GM10266 (cell line): ENCODE measurements around the gene UTP11.

ENCODE experiments used
- DNase-seq: peaks from one replicate; pipeline ENCODE4 v3.0.0; 2012; ENCODE audit errors: extremely low spot score
- TF ChIP-seq, protein P1 (sequence below): IDR thresholded peaks from 2 replicates; pipeline ENCODE4 v1.5.1; 2012; ENCODE audit warnings: mild to moderate bottlenecking, low read depth; ENCODE audit not compliant: control insufficient read depth, insufficient read depth; ENCODE audit errors: missing control alignments

Gene UTP11

GRCh38 chr1:38046333-38046883 lies 33.9 kb downstream of the UTP11 start, which contains the start of gene POU3F1:
Gene POU3F1 (minus strand): TSS chr1:38046793. CDS start chr1:38046743, 50 bp downstream.
- TF ChIP-seq, protein P1, sequence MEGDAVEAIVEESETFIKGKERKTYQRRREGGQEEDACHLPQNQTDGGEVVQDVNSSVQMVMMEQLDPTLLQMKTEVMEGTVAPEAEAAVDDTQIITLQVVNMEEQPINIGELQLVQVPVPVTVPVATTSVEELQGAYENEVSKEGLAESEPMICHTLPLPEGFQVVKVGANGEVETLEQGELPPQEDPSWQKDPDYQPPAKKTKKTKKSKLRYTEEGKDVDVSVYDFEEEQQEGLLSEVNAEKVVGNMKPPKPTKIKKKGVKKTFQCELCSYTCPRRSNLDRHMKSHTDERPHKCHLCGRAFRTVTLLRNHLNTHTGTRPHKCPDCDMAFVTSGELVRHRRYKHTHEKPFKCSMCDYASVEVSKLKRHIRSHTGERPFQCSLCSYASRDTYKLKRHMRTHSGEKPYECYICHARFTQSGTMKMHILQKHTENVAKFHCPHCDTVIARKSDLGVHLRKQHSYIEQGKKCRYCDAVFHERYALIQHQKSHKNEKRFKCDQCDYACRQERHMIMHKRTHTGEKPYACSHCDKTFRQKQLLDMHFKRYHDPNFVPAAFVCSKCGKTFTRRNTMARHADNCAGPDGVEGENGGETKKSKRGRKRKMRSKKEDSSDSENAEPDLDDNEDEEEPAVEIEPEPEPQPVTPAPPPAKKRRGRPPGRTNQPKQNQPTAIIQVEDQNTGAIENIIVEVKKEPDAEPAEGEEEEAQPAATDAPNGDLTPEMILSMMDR = no peak
- no peak for DNase-seq

- peak; percentile 96 for DNase-seq
- TF ChIP-seq, protein P1 = no peak
Observed at GRCh38 chr1:38046884-38047602, 34.5 kb downstream of the UTP11 start.

DNA sequence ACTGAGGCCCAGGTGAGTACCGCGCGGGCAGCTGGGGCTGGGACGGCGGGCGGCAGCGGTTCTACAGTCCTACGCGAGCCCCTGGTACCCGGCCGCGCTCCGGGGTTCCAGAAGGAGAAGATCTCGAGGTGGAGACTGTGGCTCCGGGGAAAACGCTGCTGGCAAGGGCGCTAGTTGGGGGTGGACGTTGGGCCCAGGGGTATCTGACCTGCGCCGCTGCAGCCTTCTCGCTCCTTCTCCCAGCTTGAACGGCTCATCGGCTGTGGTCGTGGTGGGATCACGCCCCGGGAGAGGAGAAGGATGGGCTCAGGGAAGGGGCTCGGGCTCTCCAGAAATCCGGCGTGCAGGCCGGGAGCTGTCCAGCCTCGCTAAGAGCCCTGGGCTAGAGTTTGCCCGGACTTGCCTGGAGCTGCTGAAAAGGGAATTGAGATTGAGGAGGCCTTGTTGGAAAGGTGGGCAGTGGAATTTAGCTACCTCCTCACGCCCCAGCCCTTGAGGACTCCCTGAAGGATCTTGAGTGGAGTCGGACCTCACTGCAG lies 35.1 kb downstream of the UTP11 start:
- TF ChIP-seq, protein P1 = no peak
- no peak for DNase-seq

- TF ChIP-seq, protein P1 = no peak
- no peak for DNase-seq
Observed at GRCh38 chr1:38050397-38051078, 38.0 kb downstream of the UTP11 start.

- TF ChIP-seq, protein P1 = no peak
- no peak for DNase-seq
Observed at GRCh38 chr1:38051079-38051543, 38.6 kb downstream of the UTP11 start.

DNA sequence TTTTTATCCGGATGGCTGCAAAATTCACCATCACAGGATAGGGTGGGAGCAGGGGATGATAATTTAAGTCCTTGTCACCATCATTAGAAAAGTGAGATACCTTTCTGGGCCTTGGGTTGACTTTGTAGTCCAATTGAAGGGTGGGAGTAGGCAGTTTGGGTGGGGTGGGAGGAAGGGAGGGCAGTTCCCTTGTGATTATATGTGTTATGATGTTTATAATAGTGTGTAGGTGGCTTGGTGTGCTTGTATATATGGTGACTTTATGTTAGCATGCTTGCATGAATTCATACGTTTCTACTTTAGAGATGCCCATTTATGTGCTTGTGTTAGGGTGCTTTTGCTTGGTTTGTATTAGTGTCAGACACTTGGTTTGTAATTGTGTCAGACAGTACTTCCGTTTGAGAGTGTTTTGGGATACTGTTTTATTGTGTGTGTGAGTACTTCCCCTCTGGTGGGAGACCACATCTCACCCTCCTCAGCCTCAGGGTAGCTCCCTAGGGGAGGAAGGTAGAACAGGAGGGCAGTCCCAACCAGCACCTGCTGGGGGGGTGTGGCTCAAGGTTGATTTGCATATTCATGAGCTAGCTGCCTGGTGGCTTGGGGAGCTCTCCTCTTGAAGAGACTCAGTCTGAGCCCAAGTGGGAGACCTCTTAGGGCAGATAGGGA lies 40.3 kb downstream of the UTP11 start:
- TF ChIP-seq, protein P1 = no peak
- no peak for DNase-seq
